Measurements from ENCODE around the gene SPATS2L. TPM values are rescaled to one million over a fixed set of nuclear protein-coding genes. Genes with fewer than 3 reads are reported as not detected.

The SPATS2L gene
- total RNA-seq, 1 donor from 2014 or later: 29.1 TPM

DNA sequence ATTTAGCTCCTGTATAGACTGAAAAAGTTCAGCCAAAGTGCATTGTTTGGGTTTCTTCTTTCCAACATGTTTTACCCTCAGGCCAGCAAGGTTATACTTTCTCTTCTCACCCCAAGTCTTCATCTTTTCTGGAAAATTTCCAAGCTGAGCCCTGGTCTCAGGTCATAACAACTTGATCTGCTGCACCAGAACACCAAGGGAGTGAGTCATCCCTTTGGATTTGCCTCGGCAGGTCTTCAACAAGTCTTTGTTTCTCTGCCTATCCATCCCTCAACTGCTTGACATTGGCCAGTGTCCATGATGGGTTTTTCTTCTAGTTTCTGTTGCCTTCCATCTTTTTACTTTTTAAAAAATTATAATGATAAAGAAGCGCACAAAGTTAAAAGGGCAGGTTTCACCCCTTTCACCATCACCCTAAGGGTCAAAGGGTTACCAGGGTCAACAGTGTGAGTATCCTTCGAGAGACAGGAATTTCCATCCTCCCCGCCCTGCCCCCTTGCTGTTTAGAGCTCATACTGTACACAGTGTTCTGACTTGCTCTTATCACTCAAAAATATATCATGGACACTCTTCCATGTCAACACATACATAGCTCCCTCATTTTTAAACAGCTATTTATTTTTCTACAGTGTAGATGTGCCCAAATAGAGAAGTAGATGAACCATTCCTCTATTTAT lies 5.7 kb upstream of the SPATS2L start:
- no peak overlapping the region for H3K27ac Mint-ChIP-seq
- no peak overlapping the region for H3K4me2 ChIP-seq

DNA sequence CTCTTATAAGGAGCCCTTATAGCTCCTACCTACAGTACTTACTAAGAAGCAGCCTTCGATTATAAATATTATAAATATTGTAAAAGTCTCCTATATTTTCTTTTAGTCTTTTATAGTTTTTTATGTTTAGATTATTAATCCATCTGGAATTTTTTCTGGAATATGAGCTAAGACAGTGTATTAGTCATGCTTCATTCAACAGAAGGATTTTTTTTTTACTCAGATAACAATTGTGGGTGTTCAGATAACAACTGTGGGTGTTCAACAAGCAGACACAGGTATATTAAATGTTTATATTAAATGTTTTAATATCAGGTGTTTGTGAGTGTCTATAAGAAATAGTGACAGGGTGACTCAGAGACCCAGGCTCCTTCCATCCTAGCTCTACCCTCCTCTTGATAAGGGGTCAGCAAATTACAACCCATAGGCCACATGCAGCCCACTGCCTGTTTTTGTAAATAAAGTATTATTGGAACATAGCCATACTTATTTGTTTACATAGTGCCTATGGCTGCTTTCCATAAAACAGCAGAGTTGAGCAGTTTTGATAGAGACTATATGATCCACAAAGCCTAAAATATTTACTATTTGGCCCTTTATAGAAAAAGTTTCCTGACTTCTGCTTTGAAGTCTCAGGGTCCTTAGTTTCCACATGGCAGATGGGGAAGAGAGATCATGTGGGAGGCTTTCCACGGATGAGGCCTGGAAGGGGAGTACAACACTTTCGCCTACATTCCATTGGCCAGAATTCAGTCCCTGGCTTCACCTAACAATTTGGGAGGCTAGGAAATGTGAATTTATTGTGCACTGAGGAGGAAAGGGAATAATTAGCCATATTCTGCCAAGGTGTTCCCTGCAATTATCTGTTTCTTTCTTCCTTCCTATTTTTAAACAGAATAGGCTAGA lies 4.3 kb upstream of the SPATS2L start:
- no peaks in the 10 kb centered on the region for H3K9me3 Mint-ChIP-seq

More for the DNA sequence above, 5.7 kb upstream of the SPATS2L start:
- TF ChIP-seq, protein P1, sequence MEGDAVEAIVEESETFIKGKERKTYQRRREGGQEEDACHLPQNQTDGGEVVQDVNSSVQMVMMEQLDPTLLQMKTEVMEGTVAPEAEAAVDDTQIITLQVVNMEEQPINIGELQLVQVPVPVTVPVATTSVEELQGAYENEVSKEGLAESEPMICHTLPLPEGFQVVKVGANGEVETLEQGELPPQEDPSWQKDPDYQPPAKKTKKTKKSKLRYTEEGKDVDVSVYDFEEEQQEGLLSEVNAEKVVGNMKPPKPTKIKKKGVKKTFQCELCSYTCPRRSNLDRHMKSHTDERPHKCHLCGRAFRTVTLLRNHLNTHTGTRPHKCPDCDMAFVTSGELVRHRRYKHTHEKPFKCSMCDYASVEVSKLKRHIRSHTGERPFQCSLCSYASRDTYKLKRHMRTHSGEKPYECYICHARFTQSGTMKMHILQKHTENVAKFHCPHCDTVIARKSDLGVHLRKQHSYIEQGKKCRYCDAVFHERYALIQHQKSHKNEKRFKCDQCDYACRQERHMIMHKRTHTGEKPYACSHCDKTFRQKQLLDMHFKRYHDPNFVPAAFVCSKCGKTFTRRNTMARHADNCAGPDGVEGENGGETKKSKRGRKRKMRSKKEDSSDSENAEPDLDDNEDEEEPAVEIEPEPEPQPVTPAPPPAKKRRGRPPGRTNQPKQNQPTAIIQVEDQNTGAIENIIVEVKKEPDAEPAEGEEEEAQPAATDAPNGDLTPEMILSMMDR (IDR thresholded peaks at IDR 0.05): no peak
- TF ChIP-seq EZH2 (IDR thresholded peaks at IDR 0.05) (no peak), EZH2phosphoT487 (IDR thresholded peaks at IDR 0.05) (no peak)
- Histone ChIP-seq H3F3A (ENCODE audit: low read depth) (peaks cover 5% of the 10 kb centered on the region), H3K27ac (no peak overlapping the region), H3K9ac (no peak overlapping the region), H3K36me3 (no peaks in the 10 kb centered on the region), H3K79me2 (ENCODE audit: low read depth) (no peaks in the 10 kb centered on the region), H3K9me3 (ENCODE audit: low read depth) (no peaks in the 10 kb centered on the region), H3K4me3 (no peak overlapping the region), H3K4me1 (no peaks in the 10 kb centered on the region), H2AFZ (replicated peaks) (no peak overlapping the region), H3K27me3 (peaks cover 12% of the 10 kb centered on the region), H4K20me1 (ENCODE audit: low read depth) (no peaks in the 10 kb centered on the region)
- peaks cover 14% of the 10 kb centered on the region for H3K4me1 Mint-ChIP-seq
- no peaks in the 10 kb centered on the region for H3K36me3 Mint-ChIP-seq
- peaks cover 3% of the 10 kb centered on the region for H3K27me3 Mint-ChIP-seq (ENCODE audit: insufficient read depth, low read depth)
- no peak for DNase-seq (ENCODE audit: low spot score)
- no peak overlapping the region for H3K4me3 Mint-ChIP-seq
- H3K9me3 Mint-ChIP-seq: no peaks in the 10 kb centered on the region

DNA sequence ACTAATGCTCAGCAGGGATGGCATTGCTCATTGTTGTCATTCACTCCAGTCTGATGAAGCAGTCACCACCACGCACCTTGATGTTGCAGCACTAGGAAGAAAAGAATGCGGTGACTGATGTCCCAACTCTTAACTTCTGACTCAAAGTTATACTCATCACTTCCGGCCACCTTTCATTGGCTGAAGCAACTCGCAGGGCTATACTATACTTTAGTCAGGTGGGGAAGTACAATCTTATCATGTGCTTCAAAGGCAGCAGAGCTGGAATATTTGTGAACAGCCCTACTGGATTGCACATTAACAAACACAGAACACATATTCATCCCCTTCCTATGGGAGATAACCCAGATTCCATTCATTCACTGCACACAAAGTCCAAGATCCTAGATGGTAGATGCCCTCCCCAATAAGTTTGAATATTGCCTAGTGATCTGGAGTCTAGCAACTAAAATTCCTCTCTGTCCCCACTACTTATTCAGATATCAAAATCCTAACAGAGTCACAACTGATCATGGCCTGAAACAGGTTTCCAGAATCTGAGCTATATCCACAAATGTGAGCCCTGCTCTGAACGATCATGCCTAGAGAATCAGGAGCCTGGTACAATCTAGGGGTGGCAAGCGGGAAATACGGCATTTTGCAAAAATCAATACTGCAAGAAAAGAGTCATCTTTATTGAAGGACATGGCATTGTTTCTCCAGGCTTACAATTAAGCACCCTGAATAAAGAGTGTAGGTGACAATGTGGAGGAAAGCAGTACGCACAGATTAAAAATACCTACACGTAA lies 3.4 kb upstream of the SPATS2L start:
- DNase-seq (ENCODE audit: low spot score): no peak
- Histone ChIP-seq H3K27me3 (peaks cover 21% of the 10 kb centered on the region), H3K79me2 (ENCODE audit: low read depth) (peaks cover 9% of the 10 kb centered on the region), H3K27ac (no peak overlapping the region), H3K4me2 (no peak overlapping the region), H4K20me1 (ENCODE audit: low read depth) (no peaks in the 10 kb centered on the region), H3K4me1 (peaks cover 3% of the 10 kb centered on the region), H3F3A (ENCODE audit: low read depth) (peaks cover 15% of the 10 kb centered on the region), H3K9ac (no peak overlapping the region), H3K36me3 (no peaks in the 10 kb centered on the region), H3K9me3 (ENCODE audit: low read depth) (no peaks in the 10 kb centered on the region), H3K4me3 (no peak overlapping the region), H2AFZ (replicated peaks) (no peak overlapping the region)
- H3K9me3 Mint-ChIP-seq: no peaks in the 10 kb centered on the region
- peaks cover 2% of the 10 kb centered on the region for H3K36me3 Mint-ChIP-seq
- no peak overlapping the region for H3K27ac Mint-ChIP-seq
- no peak for TF ChIP-seq EZH2phosphoT487 (IDR thresholded peaks at IDR 0.05)
- TF ChIP-seq, protein P1 (IDR thresholded peaks at IDR 0.05): no peak
- TF ChIP-seq EZH2 (IDR thresholded peaks at IDR 0.05): no peak
- H3K27me3 Mint-ChIP-seq (ENCODE audit: insufficient read depth, low read depth): no peaks in the 10 kb centered on the region
- H3K4me3 Mint-ChIP-seq: no peak overlapping the region
- H3K4me1 Mint-ChIP-seq: peaks cover 22% of the 10 kb centered on the region

More for the DNA sequence above, 4.3 kb upstream of the SPATS2L start:
- Histone ChIP-seq H3K9ac (no peak overlapping the region), H3K4me1 (no peaks in the 10 kb centered on the region), H3K27me3 (peaks cover 12% of the 10 kb centered on the region), H3K9me3 (ENCODE audit: low read depth) (no peaks in the 10 kb centered on the region), H3K4me2 (no peak overlapping the region), H3K36me3 (no peaks in the 10 kb centered on the region), H4K20me1 (ENCODE audit: low read depth) (no peaks in the 10 kb centered on the region), H3K79me2 (ENCODE audit: low read depth) (peaks cover under 1% of the 10 kb centered on the region), H3K4me3 (no peak overlapping the region), H2AFZ (replicated peaks) (no peak overlapping the region), H3K27ac (no peak overlapping the region), H3F3A (ENCODE audit: low read depth) (peaks cover 11% of the 10 kb centered on the region)
- Mint-ChIP-seq H3K36me3 (peaks cover 2% of the 10 kb centered on the region), H3K4me3 (no peak overlapping the region), H3K4me1 (peaks cover 18% of the 10 kb centered on the region), H3K27me3 (ENCODE audit: insufficient read depth, low read depth) (no peaks in the 10 kb centered on the region), H3K27ac (no peak overlapping the region)
- TF ChIP-seq, protein P1 (IDR thresholded peaks at IDR 0.05): no peak
- no peak for TF ChIP-seq EZH2 (IDR thresholded peaks at IDR 0.05)
- DNase-seq (ENCODE audit: low spot score): no peak
